H1 (cell line): Measurements from ENCODE around the gene SUPT20H. TPM values are rescaled to one million over a fixed set of nuclear protein-coding genes. Genes with fewer than 3 reads are reported as not detected.

Experiments
- CTCF ChIA-PET: fragments of 300-600 bp; sonication (Branson Sonifier 250); formaldehyde crosslinking; loops from one replicate; lab custom pipeline; 2021; ENCODE audit not compliant: partially characterized antibody; lab: Charles Lee
- POLR2A ChIA-PET: fragments of 300-600 bp; sonication (Branson Sonifier 250); formaldehyde crosslinking; loops from one replicate; lab custom pipeline; 2021; ENCODE audit warnings: inconsistent platforms; ENCODE audit not compliant: partially characterized antibody; lab: Charles Lee
- DNase-seq, 2 experiments: peaks; one replicate each; pipeline versions ENCODE4 v3.0.0 to v3.0.0-alpha.2; 2010 to 2022; ENCODE audit warnings: low spot score in 2 of 2, low read depth in 1 of 2, mixed read lengths in 1 of 2
- FAIRE-seq: peaks from 2 replicates; lab custom pipeline; 2011; peaks lifted over from hg19 to GRCh38; lab: Jason Lieb, UNC
- H2AFZ ChIP-seq: 2 replicates; pipeline ENCODE4 v1.8.1; 2012; ENCODE audit warnings: low read length, inconsistent platforms
- H2AK5ac ChIP-seq: 2 replicates; pipeline ENCODE4 v1.6.1; 2013; ENCODE audit warnings: low read depth, low read length
- H2BK120ac ChIP-seq: replicated peaks from 2 replicates; pipeline ENCODE3; 2013; ENCODE audit warnings: low read depth, low read length, inconsistent platforms
- H2BK12ac ChIP-seq: 2 replicates; pipeline ENCODE4 v1.6.1; 2013; ENCODE audit warnings: low read depth, low read length
- H2BK15ac ChIP-seq: 2 replicates; pipeline ENCODE4 v1.6.1; 2013; ENCODE audit warnings: low read length
- H2BK20ac ChIP-seq: 2 replicates; pipeline ENCODE4 v1.6.1; 2013; ENCODE audit warnings: low read length
- H2BK5ac ChIP-seq: 2 replicates; pipeline ENCODE4 v1.6.1; 2013; ENCODE audit warnings: low read depth, low read length
- H3K14ac ChIP-seq: 2 replicates; pipeline ENCODE4 v1.6.1; 2013; ENCODE audit warnings: inconsistent platforms; ENCODE audit not compliant: insufficient read length
- H3K18ac ChIP-seq: 2 replicates; pipeline ENCODE4 v1.6.1; 2013; ENCODE audit warnings: low read length; ENCODE audit errors: extremely low read depth
- H3K23ac ChIP-seq: 2 replicates; pipeline ENCODE4 v1.6.1; 2013; ENCODE audit warnings: inconsistent platforms; ENCODE audit not compliant: insufficient read length
- H3K23me2 ChIP-seq: 2 replicates; pipeline ENCODE4 v1.6.1; 2013; ENCODE audit warnings: low read depth, low read length
- H3K27ac ChIP-seq: 2 replicates; pipeline ENCODE4 v1.6.1; 2011; ENCODE audit warnings: low read depth, low read length, inconsistent platforms
- H3K27me3 ChIP-seq, 4 experiments: replicated peaks in 1 of 4; 1 replicate in 1 of 4; 2 replicates in 3 of 4; pipeline versions ENCODE4 v1.6.1 to v1.8.1; 2011 to 2013; ENCODE audit warnings: low read length in 3 of 4, mild to moderate bottlenecking in 3 of 4, inconsistent platforms in 2 of 4, mixed read lengths in 2 of 4, moderate library complexity in 1 of 4; ENCODE audit not compliant: control insufficient read depth in 3 of 4, insufficient read depth in 3 of 4; ENCODE audit errors: extremely low read depth in 1 of 4
- H3K36me3 ChIP-seq, 4 experiments: 2 replicates each; pipeline versions ENCODE4 v1.6.1 to v1.8.1; 2011 to 2013; ENCODE audit warnings: mild to moderate bottlenecking in 4 of 4, low read length in 3 of 4, moderate library complexity in 2 of 4, control low read depth in 1 of 4, inconsistent platforms in 1 of 4; ENCODE audit not compliant: insufficient read depth in 4 of 4, control insufficient read depth in 2 of 4
- H3K4ac ChIP-seq: replicated peaks from 2 replicates; pipeline ENCODE3; 2013; ENCODE audit warnings: low read length, low read depth, mixed read lengths, inconsistent platforms; ENCODE audit not compliant: insufficient read length
- H3K4me1 ChIP-seq, 4 experiments: replicated peaks in 1 of 4; 1 replicate in 1 of 4; 2 replicates in 3 of 4; pipeline versions ENCODE4 v1.6.1 to v1.8.1; 2011 to 2013; ENCODE audit warnings: low read length in 3 of 4, inconsistent platforms in 2 of 4, mixed read lengths in 1 of 4; ENCODE audit not compliant: insufficient read depth in 4 of 4, control insufficient read depth in 3 of 4
- H3K4me2 ChIP-seq, 2 experiments: 2 replicates each; pipeline versions ENCODE4 v1.6.1 to v1.8.1; 2011 to 2013; ENCODE audit warnings: low read depth in 2 of 2, low read length in 2 of 2, control low read depth in 1 of 2, inconsistent platforms in 1 of 2, mild to moderate bottlenecking in 1 of 2; ENCODE audit not compliant: insufficient read depth in 1 of 2
- H3K4me3 ChIP-seq, 4 experiments: fragments of 200-600, 300-600 bp in 1 of 4; sonication (generic), shearing (Covaris generic), sonication (Bioruptor Twin) in 1 of 4; 2 replicates each; pipeline versions ENCODE4 v1.5.1 to v1.8.1; 2011 to 2016; ENCODE audit warnings: low read length in 4 of 4, low read depth in 3 of 4, control low read depth in 2 of 4, inconsistent platforms in 2 of 4, mild to moderate bottlenecking in 2 of 4, mixed read lengths in 1 of 4, moderate library complexity in 1 of 4; ENCODE audit not compliant: insufficient read depth in 2 of 4; ENCODE audit errors: extremely low read depth in 1 of 4
- H3K56ac ChIP-seq: replicated peaks from 2 replicates; pipeline ENCODE3; 2013; ENCODE audit warnings: low read depth, mild to moderate bottlenecking, mixed read lengths, low read length, inconsistent platforms; ENCODE audit not compliant: insufficient read length
- H3K79me1 ChIP-seq: 2 replicates; pipeline ENCODE4 v1.6.1; 2013; ENCODE audit warnings: low read depth, low read length, control low read depth
- H3K79me2 ChIP-seq, 2 experiments: 2 replicates each; pipeline versions ENCODE4 v1.6.1 to v1.8.1; 2012 to 2013; ENCODE audit warnings: low read length in 2 of 2, mild to moderate bottlenecking in 2 of 2, inconsistent platforms in 1 of 2; ENCODE audit not compliant: insufficient read depth in 2 of 2, control insufficient read depth in 1 of 2
- H3K9ac ChIP-seq, 4 experiments: replicated peaks in 1 of 4; 1 replicate in 1 of 4; 2 replicates in 3 of 4; pipeline versions ENCODE4 v1.6.1 to v1.8.1; 2011 to 2013; ENCODE audit warnings: low read depth in 3 of 4, low read length in 3 of 4, control low read depth in 2 of 4, mild to moderate bottlenecking in 2 of 4, moderate library complexity in 2 of 4, inconsistent platforms in 1 of 4; ENCODE audit errors: extremely low read depth in 1 of 4
- H3K9me3 ChIP-seq, 2 experiments: 2 replicates each; pipeline versions ENCODE4 v1.6.1 to v1.8.1; 2012 to 2013; ENCODE audit warnings: mild to moderate bottlenecking in 2 of 2, moderate library complexity in 2 of 2, control low read depth in 1 of 2, inconsistent platforms in 1 of 2, low read depth in 1 of 2, low read length in 1 of 2, mixed read lengths in 1 of 2; ENCODE audit not compliant: insufficient read depth in 2 of 2
- H4K20me1 ChIP-seq, 2 experiments: replicated peaks in 1 of 2; 2 replicates each; pipeline versions ENCODE3 to v1.8.1; 2011 to 2013; ENCODE audit warnings: inconsistent platforms in 2 of 2, low read length in 2 of 2, mild to moderate bottlenecking in 1 of 2; ENCODE audit not compliant: insufficient read depth in 2 of 2, control insufficient read depth in 1 of 2
- H4K5ac ChIP-seq: 2 replicates; pipeline ENCODE4 v1.6.1; 2013; ENCODE audit warnings: low read length, low read depth, mixed read lengths, inconsistent platforms; ENCODE audit not compliant: insufficient read length
- H4K8ac ChIP-seq: 2 replicates; pipeline ENCODE4 v1.8.0; 2013; ENCODE audit warnings: mild to moderate bottlenecking, moderate library complexity, low read length, inconsistent platforms; ENCODE audit not compliant: insufficient read depth; ENCODE audit errors: extremely low read depth
- H4K91ac ChIP-seq: replicated peaks from 2 replicates; pipeline ENCODE3; 2013; ENCODE audit warnings: low read length, mixed read lengths, inconsistent platforms; ENCODE audit not compliant: insufficient read length
- ATF3 ChIP-seq: IDR thresholded peaks from 2 replicates; pipeline ENCODE4 v1.6.1; 2011; ENCODE audit warnings: low read depth, mild to moderate bottlenecking, low read length; ENCODE audit not compliant: insufficient read depth
- CTCF ChIP-seq, 3 experiments: IDR thresholded peaks; 1 replicate in 2 of 3; 2 replicates in 1 of 3; pipeline versions ENCODE4 v1.5.1 to v1.6.1; 2011; ENCODE audit warnings: low read length in 3 of 3, mild to moderate bottlenecking in 3 of 3, inconsistent platforms in 2 of 3, low read depth in 1 of 3, moderate library complexity in 1 of 3; ENCODE audit not compliant: insufficient read depth in 1 of 3; ENCODE audit errors: control extremely low read depth in 1 of 3
- GABPA ChIP-seq: IDR thresholded peaks from 2 replicates; pipeline ENCODE4 v1.6.1; 2011; ENCODE audit warnings: mild to moderate bottlenecking, low read length, moderate library complexity, borderline replicate concordance; ENCODE audit not compliant: insufficient read depth
- JUN ChIP-seq: IDR thresholded peaks from 2 replicates; pipeline ENCODE4 v1.6.1; 2011; ENCODE audit warnings: low read depth, mild to moderate bottlenecking, improper control_type of control experiment, low read length
- NRF1 ChIP-seq: IDR thresholded peaks from 2 replicates; pipeline ENCODE4 v1.6.1; 2011; ENCODE audit warnings: mild to moderate bottlenecking, low read depth, low read length, improper control_type of control experiment
- POLR2A ChIP-seq, 2 experiments: IDR thresholded peaks; 1 replicate in 1 of 2; 2 replicates in 1 of 2; pipeline ENCODE4 v1.6.1; 2011; ENCODE audit warnings: low read depth in 2 of 2, low read length in 2 of 2, mild to moderate bottlenecking in 2 of 2; ENCODE audit errors: control extremely low read depth in 1 of 2
- RNF2 ChIP-seq: fragments of 200-900, 300-1000 bp; sonication (generic); IDR thresholded peaks from 2 replicates; pipeline ENCODE4 v1.7.1; 2016; ENCODE audit warnings: borderline replicate concordance, low read depth, mild to moderate bottlenecking, antibody characterized with exemption, low read length; ENCODE audit not compliant: poor library complexity, severe bottlenecking; ENCODE audit errors: missing control alignments
- SP4 ChIP-seq: IDR thresholded peaks from 2 replicates; pipeline ENCODE4 v1.6.1; 2012; ENCODE audit warnings: low read length, inconsistent platforms
- WGBS, 2 experiments: shearing (Covaris generic) in 1 of 2; methylation state at CpG; one replicate each; pipeline versions ENCODE4 v1.1.6 to v1.1.7; 2013 to 2015; ENCODE audit warnings: low lambda C conversion rate in 2 of 2, mixed read lengths in 2 of 2, inconsistent platforms in 1 of 2, low coverage in 1 of 2, missing lambda C conversion rate in 1 of 2; ENCODE audit not compliant: insufficient replicate concordance in 2 of 2, insufficient coverage in 1 of 2, insufficient read length in 1 of 2; ENCODE audit errors: extremely low coverage in 1 of 2, missing lambda C conversion rate in 1 of 2; 5-methylcytosine and 5-hydroxymethylcytosine counted together
- polyA plus RNA-seq, 7 experiments: library from polyadenylated mRNA; depleted of rRNA in 3 of 7; stranded (reverse) in 5 of 7; unstranded in 2 of 7; fragments of >200 nt in 5 of 7; fragments of 200-250 nt in 2 of 7; gene quantifications; 1 replicate in 5 of 7; 2 replicates in 1 of 7; 4 replicates in 1 of 7; pipeline versions ENCODE4 v1.2.1 to v1.2.3, GENCODE V29; 2011 to 2013; ENCODE audit warnings: missing spikeins in 2 of 7, mixed read lengths in 2 of 7
- total RNA-seq: library from RNA; stranded (reverse); fragmentation: NEBNext Ultra II Directional; extraction: Animal tissue kit (Norgen Biotek cat#: 25700); gene quantifications from 2 replicates; pipeline ENCODE4 v1.2.1, GENCODE V29; 2021

The SUPT20H gene
- total and polyA plus RNA-seq, 2 of the 8 experiments (the other 6 are each of a cell fraction or from before 2014, with no cell fraction given), result 69.2 to 75.1 TPM

- CTCF ChIA-PET, result interaction anchor here (1.0 to 1.8 kb wide), 5 partner anchors 19 to 151 kb away, joined by 3 read pairs; no protein-coding TSS in a partner anchor
- TF ChIP-seq NRF1, result peak; percentile 11; the same call in 1 of the 2 replicates
- no peak for TF ChIP-seq ATF3
- TF ChIP-seq JUN, result no peak
- TF ChIP-seq GABPA, result no peak
- TF ChIP-seq CTCF (IDR thresholded peaks at IDR 0.05; ENCODE audit: control extremely low read depth in 1 of 3, insufficient read depth in 1 of 3, low read depth in 1 of 3, low read length in 3 of 3), result peak; percentile 90 to 96 (median 91)
- TF ChIP-seq SP4, result no peak
- no peak for TF ChIP-seq RNF2
- peak; percentile 87 to 90 for TF ChIP-seq POLR2A (IDR thresholded peaks at IDR 0.05; ENCODE audit: control extremely low read depth in 1 of 2, low read depth in 2 of 2, low read length in 2 of 2)
These were observed 60.3 kb downstream of the SUPT20H start, which contains the start of gene ALG5 for GRCh38 chr13:36999054-36999714. ALG5 (minus strand) TSS chr13:36999340; CDS start chr13:36999300, 40 bp downstream.

More at GRCh38 chr13:36999054-36999714, 60.3 kb downstream of the SUPT20H start, which contains the start of gene ALG5:
- DNase-seq, result peak; percentile 54 to 95
- H3K27me3 ChIP-seq, result no peaks in the 10 kb centered on the region
- no peak within 1 kb of the TSS for H2BK15ac ChIP-seq
- H3K4me3 ChIP-seq, result peak within 1 kb of the TSS; percentile 92 to 99 (median 94)
- peak within 1 kb of the TSS; percentile 75; the same call in 1 of the 2 replicates for H2BK12ac ChIP-seq
- peak within 1 kb of the TSS; percentile 89 for H4K8ac ChIP-seq
- peak within 1 kb of the TSS; percentile 23 for H3K56ac ChIP-seq
- H3K79me2 ChIP-seq, result peaks cover 4 to 56% of the 10 kb centered on the region in 2 experiments; a peak in 3 of 4 replicates
- H3K4me1 ChIP-seq, result no peaks in the 10 kb centered on the region
- no peak within 1 kb of the TSS for H3K23ac ChIP-seq
- H3K14ac ChIP-seq, result no peak within 1 kb of the TSS
- H2BK120ac ChIP-seq, result peak within 1 kb of the TSS; percentile 88
- H4K5ac ChIP-seq, result peak within 1 kb of the TSS; percentile 92
- POLR2A ChIA-PET, result interaction anchor here (0.5 to 5.6 kb wide), 13 partner anchors 9 to 702 kb away, joined by 3 to 59 read pairs (median 5); partner anchors contain the start of gene CCDC169
- H3K27ac ChIP-seq, result peak within 1 kb of the TSS; percentile 99
- peak within 1 kb of the TSS; percentile 99; the same call in 1 of the 2 replicates for H2BK5ac ChIP-seq
- H3K18ac ChIP-seq, result peak within 1 kb of the TSS; percentile 88
- H3K4ac ChIP-seq, result peak within 1 kb of the TSS; percentile 1
- no peaks in the 10 kb centered on the region for H3K9me3 ChIP-seq
- H3K79me1 ChIP-seq, result peaks cover 3% of the 10 kb centered on the region; the same call in 1 of the 2 replicates
- no peak for FAIRE-seq
- H2AK5ac ChIP-seq, result 0 out of 2 replicates have a peak within 1 kb of the TSS, but pooled peaks have one; percentile 26
- peaks cover 0 to 2% of the 10 kb centered on the region in 2 experiments for H4K20me1 ChIP-seq
- H3K4me2 ChIP-seq, result peak within 1 kb of the TSS; percentile 91 to 94
- no peak within 1 kb of the TSS for H2BK20ac ChIP-seq
- H4K91ac ChIP-seq, result peak within 1 kb of the TSS; percentile 45
- H3K23me2 ChIP-seq, result peaks cover 10% of the 10 kb centered on the region
- 2% methylated on average over 50 of the region's 52 CpGs; no CpG with 5 or more reads in 1 of the 2 experiments for whole genome bisulfite sequencing, 2 experiments
- H3K36me3 ChIP-seq, result peaks cover 0 to 32% (median 8%) of the 10 kb centered on the region in 4 experiments; a peak in 4 of 8 replicates
- H2AFZ ChIP-seq, result peak within 1 kb of the TSS; percentile 20; the same call in 1 of the 2 replicates
- H3K9ac ChIP-seq, result peak within 1 kb of the TSS; percentile 80 to 98 (median 97)
